Measurements from ENCODE around the gene ARID1B.

The ARID1B gene

DNA sequence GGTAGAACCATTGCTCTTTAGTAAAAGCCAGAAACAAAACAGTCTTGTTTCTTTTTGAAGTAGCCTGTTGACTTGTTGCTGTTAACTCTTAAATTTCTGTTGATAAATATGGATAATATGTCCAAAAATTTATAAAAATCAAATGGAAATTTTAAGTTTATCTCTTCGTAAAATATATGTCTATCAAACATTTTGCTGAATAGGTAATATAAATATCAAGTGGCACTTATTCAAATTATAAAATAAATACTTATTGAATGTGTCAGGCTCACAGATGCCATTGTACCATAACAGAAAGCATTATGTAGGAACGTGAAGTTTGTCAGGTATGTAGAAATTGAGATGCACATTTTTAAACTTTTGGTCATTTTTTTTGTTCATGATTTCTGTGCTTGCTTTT is 216.5 kb downstream of the ARID1B start:
- H3K9me3 ChIP-seq (ENCODE audit: control insufficient read depth, low read length) = no peaks in the 10 kb centered on the region
- H3K4me3 ChIP-seq (ENCODE audit: insufficient read depth, low read depth, low read length) = no peak overlapping the region
- H3K27me3 ChIP-seq (ENCODE audit: control insufficient read depth, insufficient read depth, low read length, poor library complexity, severe bottlenecking) = no peaks in the 10 kb centered on the region
- H3K36me3 ChIP-seq (ENCODE audit: control insufficient read depth, insufficient read depth, low read length) = no peaks in the 10 kb centered on the region
- H3K27ac ChIP-seq (ENCODE audit: insufficient read depth, low read depth, low read length, poor library complexity, severe bottlenecking) = no peak overlapping the region
- WGBS, 2 experiments = 95 to 100% methylated on average over 1 of the region's 2 CpGs
- H3K4me1 ChIP-seq (ENCODE audit: control insufficient read depth, insufficient read depth, low read length) = no peaks in the 10 kb centered on the region

DNA sequence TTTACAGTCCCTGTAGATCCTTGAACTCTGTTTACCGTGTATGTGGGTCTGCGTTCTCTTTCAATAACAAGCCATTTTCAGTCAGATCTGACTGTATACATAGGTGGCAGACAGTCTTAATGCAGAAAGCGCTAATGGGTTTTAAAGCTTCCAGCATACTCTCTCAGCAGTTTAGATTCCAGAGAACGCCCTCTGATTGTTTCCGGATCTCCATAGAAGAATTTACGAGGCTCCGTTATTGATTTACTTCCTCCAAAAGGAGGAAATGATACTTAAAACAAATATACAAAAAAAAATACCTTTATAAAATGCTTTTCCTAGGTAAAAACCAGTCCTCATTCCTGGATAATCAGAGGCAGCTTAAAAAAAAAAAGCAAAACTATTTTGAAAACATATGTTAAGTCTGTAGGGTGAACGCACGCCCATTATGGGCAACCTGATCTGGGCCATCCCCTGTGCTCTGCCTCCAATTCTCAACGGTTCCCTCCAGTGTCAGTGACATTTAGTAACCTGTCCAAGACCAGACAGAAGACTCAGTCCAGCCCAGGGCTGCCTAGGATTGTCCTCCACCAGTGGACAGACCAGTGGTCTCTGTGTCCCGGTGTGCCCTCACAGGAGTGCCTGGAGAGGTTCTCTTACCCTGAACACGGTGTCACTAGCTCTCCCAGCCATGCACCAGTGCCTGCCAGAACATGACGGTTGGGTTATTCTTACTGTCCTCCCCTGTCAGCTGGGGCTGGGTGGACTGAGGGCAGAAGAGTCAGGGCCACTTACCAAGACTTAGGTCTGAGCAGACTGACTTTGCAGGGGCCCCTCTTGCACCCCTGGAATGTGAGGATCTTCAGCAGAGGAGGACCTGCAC is 217.3 kb downstream of the ARID1B start:
- no peaks in the 10 kb centered on the region for H3K9me3 ChIP-seq (ENCODE audit: control insufficient read depth, low read length)
- no peaks in the 10 kb centered on the region for H3K27me3 ChIP-seq (ENCODE audit: control insufficient read depth, insufficient read depth, low read length, poor library complexity, severe bottlenecking)
- peaks cover 4% of the 10 kb centered on the region for H3K4me1 ChIP-seq (ENCODE audit: control insufficient read depth, insufficient read depth, low read length)
- no peaks in the 10 kb centered on the region for H3K36me3 ChIP-seq (ENCODE audit: control insufficient read depth, insufficient read depth, low read length)
- WGBS, 2 experiments = 90 to 93% methylated on average over 11 to 13 of the region's 13 CpGs
- H3K27ac ChIP-seq (ENCODE audit: insufficient read depth, low read depth, low read length, poor library complexity, severe bottlenecking) = no peak overlapping the region
- H3K4me3 ChIP-seq (ENCODE audit: insufficient read depth, low read depth, low read length) = no peak overlapping the region

- Histone ChIP-seq H3K27me3 (ENCODE audit: control insufficient read depth, insufficient read depth, low read length, poor library complexity, severe bottlenecking) (no peaks in the 10 kb centered on the region), H3K36me3 (ENCODE audit: control insufficient read depth, insufficient read depth, low read length) (no peaks in the 10 kb centered on the region), H3K4me1 (ENCODE audit: control insufficient read depth, insufficient read depth, low read length) (peaks cover 4% of the 10 kb centered on the region), H3K27ac (ENCODE audit: insufficient read depth, low read depth, low read length, poor library complexity, severe bottlenecking) (no peak overlapping the region), H3K4me3 (ENCODE audit: insufficient read depth, low read depth, low read length) (no peak overlapping the region), H3K9me3 (ENCODE audit: control insufficient read depth, low read length) (no peaks in the 10 kb centered on the region)
- WGBS, 2 experiments = 93% methylated on average over 4 to 5 of the region's 5 CpGs
These were observed 218.3 kb downstream of the ARID1B start for GRCh38 chr6:156995502-156995901.

- Histone ChIP-seq H3K27ac (ENCODE audit: insufficient read depth, low read depth, low read length, poor library complexity, severe bottlenecking) (no peak overlapping the region), H3K36me3 (ENCODE audit: control insufficient read depth, insufficient read depth, low read length) (no peaks in the 10 kb centered on the region), H3K4me3 (ENCODE audit: insufficient read depth, low read depth, low read length) (no peak overlapping the region), H3K27me3 (ENCODE audit: control insufficient read depth, insufficient read depth, low read length, poor library complexity, severe bottlenecking) (no peaks in the 10 kb centered on the region), H3K9me3 (ENCODE audit: control insufficient read depth, low read length) (no peaks in the 10 kb centered on the region), H3K4me1 (ENCODE audit: control insufficient read depth, insufficient read depth, low read length) (peaks cover 4% of the 10 kb centered on the region)
- 77 to 88% methylated on average over 2 of the region's 2 CpGs for WGBS, 2 experiments
These were observed 219.1 kb downstream of the ARID1B start for GRCh38 chr6:156996265-156996664.

DNA sequence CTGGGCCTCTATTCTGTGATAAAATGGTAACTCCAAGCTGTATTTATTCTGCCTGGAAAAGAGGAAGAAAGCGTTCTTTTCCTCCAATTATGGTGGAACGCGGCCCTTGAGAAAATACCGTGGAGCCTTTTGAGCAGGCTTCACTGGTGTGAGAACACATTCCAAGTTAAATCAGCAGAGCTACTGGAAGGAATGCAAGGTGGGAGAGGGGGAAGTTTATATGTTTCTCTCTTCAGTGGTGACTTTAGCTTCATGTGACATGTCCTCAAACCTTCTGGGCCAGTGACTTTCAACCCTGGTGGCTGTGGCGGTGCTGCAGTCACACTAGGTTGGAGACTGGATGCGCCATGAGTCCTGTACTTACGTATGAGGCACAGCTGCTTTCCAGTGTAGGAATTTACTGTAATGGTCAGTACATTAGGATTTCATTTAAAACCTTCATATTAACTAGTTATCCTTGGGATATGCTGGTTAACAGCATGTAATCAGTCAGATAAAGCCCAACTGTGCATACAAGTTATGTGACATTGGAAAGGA is 221.7 kb downstream of the ARID1B start:
- H3K27me3 ChIP-seq (ENCODE audit: control insufficient read depth, insufficient read depth, low read length, poor library complexity, severe bottlenecking) = no peaks in the 10 kb centered on the region
- no peak overlapping the region for H3K27ac ChIP-seq (ENCODE audit: insufficient read depth, low read depth, low read length, poor library complexity, severe bottlenecking)
- WGBS, 2 experiments = 95 to 97% methylated on average over 7 of the region's 7 CpGs
- H3K36me3 ChIP-seq (ENCODE audit: control insufficient read depth, insufficient read depth, low read length) = no peaks in the 10 kb centered on the region
- H3K4me3 ChIP-seq (ENCODE audit: insufficient read depth, low read depth, low read length) = no peak overlapping the region
- H3K4me1 ChIP-seq (ENCODE audit: control insufficient read depth, insufficient read depth, low read length) = peaks cover 4% of the 10 kb centered on the region
- no peaks in the 10 kb centered on the region for H3K9me3 ChIP-seq (ENCODE audit: control insufficient read depth, low read length)

- Histone ChIP-seq H3K27me3 (ENCODE audit: control insufficient read depth, insufficient read depth, low read length, poor library complexity, severe bottlenecking) (no peaks in the 10 kb centered on the region), H3K4me3 (ENCODE audit: insufficient read depth, low read depth, low read length) (no peak overlapping the region), H3K4me1 (ENCODE audit: control insufficient read depth, insufficient read depth, low read length) (peaks cover 4% of the 10 kb centered on the region), H3K36me3 (ENCODE audit: control insufficient read depth, insufficient read depth, low read length) (no peaks in the 10 kb centered on the region), H3K9me3 (ENCODE audit: control insufficient read depth, low read length) (no peaks in the 10 kb centered on the region), H3K27ac (ENCODE audit: insufficient read depth, low read depth, low read length, poor library complexity, severe bottlenecking) (no peak overlapping the region)
- 94 to 95% methylated on average over 3 of the region's 3 CpGs for WGBS, 2 experiments
These were observed 222.6 kb downstream of the ARID1B start for GRCh38 chr6:156999762-157000161.

- no peak overlapping the region for H3K27ac ChIP-seq (ENCODE audit: insufficient read depth, low read depth, low read length, poor library complexity, severe bottlenecking)
- 92 to 94% methylated on average over 12 of the region's 12 CpGs for WGBS, 2 experiments
- H3K36me3 ChIP-seq (ENCODE audit: control insufficient read depth, insufficient read depth, low read length) = no peaks in the 10 kb centered on the region
- peaks cover 4% of the 10 kb centered on the region for H3K4me1 ChIP-seq (ENCODE audit: control insufficient read depth, insufficient read depth, low read length)
- H3K4me3 ChIP-seq (ENCODE audit: insufficient read depth, low read depth, low read length) = no peak overlapping the region
- H3K27me3 ChIP-seq (ENCODE audit: control insufficient read depth, insufficient read depth, low read length, poor library complexity, severe bottlenecking) = no peaks in the 10 kb centered on the region
- H3K9me3 ChIP-seq (ENCODE audit: control insufficient read depth, low read length) = no peaks in the 10 kb centered on the region
These were observed 224.5 kb downstream of the ARID1B start for GRCh38 chr6:157001716-157002115.

- no peak overlapping the region for H3K27ac ChIP-seq (ENCODE audit: insufficient read depth, low read depth, low read length, poor library complexity, severe bottlenecking)
- 93 to 100% methylated on average over 1 of the region's 1 CpG for WGBS, 2 experiments
- H3K27me3 ChIP-seq (ENCODE audit: control insufficient read depth, insufficient read depth, low read length, poor library complexity, severe bottlenecking) = no peaks in the 10 kb centered on the region
- no peaks in the 10 kb centered on the region for H3K36me3 ChIP-seq (ENCODE audit: control insufficient read depth, insufficient read depth, low read length)
- H3K9me3 ChIP-seq (ENCODE audit: control insufficient read depth, low read length) = no peaks in the 10 kb centered on the region
- no peak overlapping the region for H3K4me3 ChIP-seq (ENCODE audit: insufficient read depth, low read depth, low read length)
- peaks cover 4% of the 10 kb centered on the region for H3K4me1 ChIP-seq (ENCODE audit: control insufficient read depth, insufficient read depth, low read length)
These were observed 225.6 kb downstream of the ARID1B start for GRCh38 chr6:157002774-157003173.

DNA sequence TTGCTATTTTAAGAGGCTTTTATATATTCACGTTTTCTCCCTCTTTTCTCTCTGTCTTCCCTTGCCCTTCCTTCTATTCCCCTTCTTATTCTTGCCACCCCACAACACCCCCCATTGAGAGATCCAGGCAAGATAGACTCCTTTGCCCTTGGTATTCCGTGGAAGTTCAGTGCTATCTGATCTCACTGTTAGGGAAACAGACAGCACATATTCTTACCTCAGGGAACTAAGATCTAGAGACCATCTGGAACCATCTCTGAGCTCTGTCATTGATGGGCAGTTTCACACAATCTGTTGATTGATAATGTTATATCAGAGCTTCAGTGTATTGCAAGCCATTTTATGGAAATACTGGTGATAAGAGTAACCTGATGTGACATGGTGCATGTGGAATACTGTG is 228.8 kb downstream of the ARID1B start:
- H3K4me3 ChIP-seq (ENCODE audit: insufficient read depth, low read depth, low read length) = no peak overlapping the region
- no peaks in the 10 kb centered on the region for H3K9me3 ChIP-seq (ENCODE audit: control insufficient read depth, low read length)
- no peaks in the 10 kb centered on the region for H3K27me3 ChIP-seq (ENCODE audit: control insufficient read depth, insufficient read depth, low read length, poor library complexity, severe bottlenecking)
- H3K4me1 ChIP-seq (ENCODE audit: control insufficient read depth, insufficient read depth, low read length) = peaks cover 5% of the 10 kb centered on the region
- no peaks in the 10 kb centered on the region for H3K36me3 ChIP-seq (ENCODE audit: control insufficient read depth, insufficient read depth, low read length)
- WGBS, 2 experiments = 40 to 44% methylated on average over 2 of the region's 2 CpGs
- H3K27ac ChIP-seq (ENCODE audit: insufficient read depth, low read depth, low read length, poor library complexity, severe bottlenecking) = no peak overlapping the region

DNA sequence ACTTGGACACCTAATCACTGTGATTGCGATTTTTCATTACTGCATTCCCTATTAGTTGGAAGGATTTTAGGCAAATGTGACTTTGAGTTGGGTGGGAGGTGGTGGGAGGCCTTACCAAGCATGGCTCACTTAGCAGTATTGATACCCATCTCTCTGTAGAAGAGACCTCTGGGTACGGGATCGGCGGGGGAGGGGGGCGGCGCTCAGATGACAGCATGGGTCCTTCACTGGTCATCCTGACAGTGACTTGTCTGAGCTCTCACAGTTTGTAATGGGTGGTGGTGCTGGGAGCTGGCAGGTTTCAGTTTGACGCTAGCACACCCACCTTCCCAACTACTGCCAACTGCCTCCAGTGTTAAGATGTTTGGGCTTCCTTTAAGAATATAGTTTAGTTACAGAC is 231.4 kb downstream of the ARID1B start:
- H3K27ac ChIP-seq (ENCODE audit: insufficient read depth, low read depth, low read length, poor library complexity, severe bottlenecking) = no peak overlapping the region
- WGBS, 2 experiments = 76 to 85% methylated on average over 6 to 7 of the region's 7 CpGs
- no peaks in the 10 kb centered on the region for H3K36me3 ChIP-seq (ENCODE audit: control insufficient read depth, insufficient read depth, low read length)
- H3K4me3 ChIP-seq (ENCODE audit: insufficient read depth, low read depth, low read length) = no peak overlapping the region
- H3K27me3 ChIP-seq (ENCODE audit: control insufficient read depth, insufficient read depth, low read length, poor library complexity, severe bottlenecking) = no peaks in the 10 kb centered on the region
- H3K4me1 ChIP-seq (ENCODE audit: control insufficient read depth, insufficient read depth, low read length) = peaks cover 11% of the 10 kb centered on the region
- H3K9me3 ChIP-seq (ENCODE audit: control insufficient read depth, low read length) = no peaks in the 10 kb centered on the region

Measured in ectodermal cell (in vitro differentiated cells).